AG09319 (cell line): ENCODE measurements around the gene EHD1.
A peak's percentile ranks its signal among the peaks of the same experiment; 100 is the strongest.

Experiments used
- DNase-seq: peaks from one replicate; pipeline ENCODE4 v3.0.0-alpha.2; 2010; ENCODE audit warnings: low read depth; ENCODE audit errors: extremely low read depth
- TF ChIP-seq, protein P1 (sequence below): IDR thresholded peaks from 2 replicates; pipeline ENCODE4 v1.5.1; 2011; ENCODE audit warnings: low read depth, mild to moderate bottlenecking, inconsistent platforms, low read length, moderate library complexity

Gene EHD1

GRCh38 chr11:64878494-64879243, at the start of gene EHD1:
Gene EHD1, minus strand, starts transcription at chr11:64878621. Its CDS starts 157 bp downstream, at chr11:64878464.
- TF ChIP-seq, protein P1, sequence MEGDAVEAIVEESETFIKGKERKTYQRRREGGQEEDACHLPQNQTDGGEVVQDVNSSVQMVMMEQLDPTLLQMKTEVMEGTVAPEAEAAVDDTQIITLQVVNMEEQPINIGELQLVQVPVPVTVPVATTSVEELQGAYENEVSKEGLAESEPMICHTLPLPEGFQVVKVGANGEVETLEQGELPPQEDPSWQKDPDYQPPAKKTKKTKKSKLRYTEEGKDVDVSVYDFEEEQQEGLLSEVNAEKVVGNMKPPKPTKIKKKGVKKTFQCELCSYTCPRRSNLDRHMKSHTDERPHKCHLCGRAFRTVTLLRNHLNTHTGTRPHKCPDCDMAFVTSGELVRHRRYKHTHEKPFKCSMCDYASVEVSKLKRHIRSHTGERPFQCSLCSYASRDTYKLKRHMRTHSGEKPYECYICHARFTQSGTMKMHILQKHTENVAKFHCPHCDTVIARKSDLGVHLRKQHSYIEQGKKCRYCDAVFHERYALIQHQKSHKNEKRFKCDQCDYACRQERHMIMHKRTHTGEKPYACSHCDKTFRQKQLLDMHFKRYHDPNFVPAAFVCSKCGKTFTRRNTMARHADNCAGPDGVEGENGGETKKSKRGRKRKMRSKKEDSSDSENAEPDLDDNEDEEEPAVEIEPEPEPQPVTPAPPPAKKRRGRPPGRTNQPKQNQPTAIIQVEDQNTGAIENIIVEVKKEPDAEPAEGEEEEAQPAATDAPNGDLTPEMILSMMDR = peak; percentile 58
- DNase-seq = peak; percentile 93

DNA sequence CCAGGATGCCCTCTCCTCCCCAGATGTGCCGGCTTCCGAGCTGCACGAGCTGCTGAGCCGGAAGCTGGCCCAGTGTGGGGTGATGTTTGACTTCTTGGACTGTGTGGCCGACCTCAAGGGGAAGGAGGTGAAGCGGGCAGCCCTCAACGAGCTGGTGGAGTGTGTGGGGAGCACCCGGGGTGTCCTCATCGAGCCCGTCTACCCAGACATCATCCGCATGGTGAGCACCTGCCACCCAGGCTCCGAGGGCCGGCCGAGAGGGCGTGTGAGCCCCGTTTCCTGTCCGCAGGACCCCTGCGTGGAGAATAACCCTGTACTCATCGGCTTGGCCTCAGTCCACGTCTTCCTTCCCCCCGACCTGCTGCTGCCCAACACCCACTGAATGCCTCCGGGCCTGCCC, 48.3 kb upstream of the EHD1 start:
- DNase-seq = no peak
- TF ChIP-seq, protein P1 = no peak

- no peak for DNase-seq
- TF ChIP-seq, protein P1 = no peak
These were observed 47.4 kb upstream of the EHD1 start for GRCh38 chr11:64925536-64926436.

DNA sequence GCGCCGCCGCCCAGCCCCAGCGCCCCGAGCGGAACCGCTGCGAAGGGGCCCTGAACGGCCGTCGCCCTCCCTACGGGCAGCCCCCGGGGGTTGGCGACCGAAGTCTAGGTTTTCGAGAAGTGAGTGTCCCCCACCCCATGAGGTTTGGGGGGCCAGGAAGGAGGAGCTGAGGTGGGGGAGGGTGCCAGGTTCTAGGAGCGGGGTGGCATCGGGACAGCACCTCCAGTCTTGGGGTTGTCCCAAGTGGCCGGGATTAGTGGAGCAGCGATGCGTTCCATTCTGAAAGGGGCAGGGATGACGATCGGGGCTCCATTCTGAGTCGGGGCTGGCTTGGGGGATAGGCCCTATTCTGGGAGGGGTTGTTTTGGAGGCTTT, 46.5 kb upstream of the EHD1 start:
- TF ChIP-seq, protein P1 = no peak
- no peak for DNase-seq

- TF ChIP-seq, protein P1 = no peak
These were observed 45.8 kb upstream of the EHD1 start, which contains the start of gene PPP2R5B for GRCh38 chr11:64923944-64924909. Gene PPP2R5B, plus strand, starts transcription at chr11:64924689. Its CDS starts 1,046 bp downstream, at chr11:64925735.

DNA sequence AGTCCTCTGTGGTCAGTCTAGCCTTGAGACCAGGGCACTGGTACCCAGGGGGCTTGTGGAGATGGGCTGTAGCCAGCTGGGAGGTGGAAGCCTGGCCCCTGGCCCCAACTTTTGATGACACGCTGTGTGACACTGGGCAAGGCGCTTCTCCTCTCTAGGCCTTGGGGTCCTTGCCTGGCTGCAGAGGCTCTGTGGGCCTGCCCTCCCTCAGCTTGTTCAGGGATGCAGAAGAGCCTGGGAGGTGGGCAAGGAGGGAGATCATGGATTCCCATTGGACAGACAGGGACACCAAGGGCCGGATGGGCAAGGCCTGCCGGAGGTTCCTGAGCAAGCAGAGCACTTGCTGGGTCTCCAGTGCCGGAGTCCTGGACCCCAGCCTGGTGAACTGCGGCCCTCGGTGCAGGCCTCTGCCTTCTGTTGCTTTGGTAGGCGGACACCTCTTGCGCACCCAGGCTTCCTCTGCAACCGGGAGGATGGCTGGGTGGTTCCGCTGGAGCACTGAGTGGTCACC, 44.8 kb upstream of the EHD1 start:
- TF ChIP-seq, protein P1 = no peak
- no peak for DNase-seq

More at GRCh38 chr11:64923944-64924909, 45.8 kb upstream of the EHD1 start, which contains the start of gene PPP2R5B:
- DNase-seq = peak; percentile 80
